Caco-2 (cell line): Measurements from ENCODE around the gene CASP10. TPM values are rescaled to one million over a fixed set of nuclear protein-coding genes. Genes with fewer than 3 reads are reported as not detected.
"Not testable (repeated sequence)": the region's sequence is repeated elsewhere in the genome, so short reads cannot be mapped to it uniquely, and the experiment has no call there.

Source experiments
- BruUV-seq: library from RNA; stranded (reverse); fragments of 400-500 nt; replicated peaks from 2 replicates; lab custom pipeline; 2021; lab: Mats Ljungman, UMichigan
- CTCF ChIA-PET: fragments of 300-600 bp; sonication (Branson Sonifier 250); formaldehyde crosslinking; loops from one replicate; lab custom pipeline; 2022; ENCODE audit warnings: antibody characterized with exemption; lab: Charles Lee
- POLR2A ChIA-PET: fragments of 300-600 bp; sonication (Branson Sonifier 250); formaldehyde crosslinking; loops from one replicate; lab custom pipeline; 2022; ENCODE audit warnings: antibody characterized with exemption; lab: Charles Lee
- DNase-seq, 2 experiments: peaks; one replicate each; pipeline versions ENCODE4 v3.0.0 to v3.0.0-alpha.2; 2020 to 2022
- H3K27me3 ChIP-seq: replicated peaks from 2 replicates; pipeline ENCODE4 v1.6.0; 2011; ENCODE audit warnings: low read length; ENCODE audit not compliant: control insufficient read depth, insufficient read depth
- H3K36me3 ChIP-seq: 2 replicates; pipeline ENCODE4 v1.5.1; 2011; ENCODE audit warnings: low read length; ENCODE audit not compliant: control insufficient read depth, insufficient read depth
- H3K4me1 ChIP-seq: fragments of 250-450 bp; sonication (Bioruptor Pico); 2 replicates; pipeline ENCODE4 v1.5.1; 2020; ENCODE audit warnings: mild to moderate bottlenecking
- H3K4me3 ChIP-seq: 2 replicates; pipeline ENCODE4 v1.5.1; 2011; ENCODE audit warnings: low read depth, mild to moderate bottlenecking, control low read depth, low read length
- H3K9me3 ChIP-seq: fragments of 250-450 bp; sonication (Bioruptor Pico); 2 replicates; pipeline ENCODE4 v1.5.1; 2020; ENCODE audit warnings: mild to moderate bottlenecking, moderate library complexity
- H3K27ac Mint-ChIP-seq: one replicate; pipeline ENCODE4 v1.8.0; 2022; ENCODE audit warnings: mixed read lengths; ENCODE audit not compliant: unreplicated experiment
- H3K27me3 Mint-ChIP-seq: one replicate; pipeline ENCODE4 v1.8.0; 2022; ENCODE audit warnings: mixed read lengths; ENCODE audit not compliant: insufficient read depth, unreplicated experiment
- H3K36me3 Mint-ChIP-seq: one replicate; pipeline ENCODE4 v1.8.0; 2022; ENCODE audit warnings: mild to moderate bottlenecking, mixed read lengths; ENCODE audit not compliant: insufficient read depth, unreplicated experiment
- H3K4me1 Mint-ChIP-seq: one replicate; pipeline ENCODE4 v1.8.0; 2022; ENCODE audit warnings: low read depth, mixed read lengths; ENCODE audit not compliant: unreplicated experiment
- H3K4me3 Mint-ChIP-seq: one replicate; pipeline ENCODE4 v1.8.0; 2022; ENCODE audit warnings: mild to moderate bottlenecking, moderate library complexity, mixed read lengths; ENCODE audit not compliant: unreplicated experiment
- H3K9me3 Mint-ChIP-seq: one replicate; pipeline ENCODE4 v1.8.0; 2022; ENCODE audit warnings: mixed read lengths; ENCODE audit not compliant: unreplicated experiment
- intact Hi-C: fragments of 100-400 bp; cut with micrococcal nuclease; formaldehyde crosslinking; loops from one replicate; pipeline ENCODE4 v1.10.0; 2022; ENCODE audit not compliant: unreplicated experiment
- total RNA-seq: library from RNA; stranded (reverse); gene quantifications from 2 replicates; pipeline ENCODE4 v1.2.3, GENCODE V29; 2022
- TF ChIP-seq, protein P1 (sequence below), 2 experiments: fragments of 200-600 bp in 1 of 2; IDR thresholded peaks; 1 replicate in 1 of 2; 2 replicates in 1 of 2; pipeline versions ENCODE4 v1.5.1 to v1.8.0; 2011 to 2022; ENCODE audit warnings: antibody characterized with exemption in 1 of 2, control low read depth in 1 of 2, inconsistent platforms in 1 of 2, low read depth in 1 of 2, low read length in 1 of 2, mild to moderate bottlenecking in 1 of 2, moderate library complexity in 1 of 2; ENCODE audit not compliant: insufficient read depth in 1 of 2, severe bottlenecking in 1 of 2, unreplicated experiment in 1 of 2

CASP10 gene
- total RNA-seq, 1 experiment from 2014 or later: 5.8 TPM

DNA sequence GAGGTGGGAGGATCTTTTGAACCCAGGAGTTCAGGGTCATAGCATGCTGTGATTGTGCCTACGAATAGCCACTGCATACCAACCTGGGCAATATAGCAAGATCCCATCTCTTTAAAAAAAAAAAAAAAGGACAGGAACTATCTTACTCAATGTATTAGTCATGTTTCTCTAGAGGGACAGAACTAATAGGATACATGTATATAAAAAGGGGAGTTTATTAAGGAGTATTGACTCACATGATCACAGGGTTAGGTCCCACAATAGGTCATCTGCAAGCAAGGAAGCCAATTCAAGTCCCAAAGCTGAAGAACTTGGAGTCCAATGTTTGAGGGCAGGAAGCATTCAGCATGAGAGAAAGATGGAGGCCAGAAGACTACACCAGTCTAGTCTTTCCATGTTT lies 18.8 kb upstream of the CASP10 start:
- Histone ChIP-seq H3K36me3 (peaks cover 8% of the 10 kb centered on the region), H3K4me1 (no peaks in the 10 kb centered on the region)
- CTCF ChIA-PET: no interaction called here

DNA sequence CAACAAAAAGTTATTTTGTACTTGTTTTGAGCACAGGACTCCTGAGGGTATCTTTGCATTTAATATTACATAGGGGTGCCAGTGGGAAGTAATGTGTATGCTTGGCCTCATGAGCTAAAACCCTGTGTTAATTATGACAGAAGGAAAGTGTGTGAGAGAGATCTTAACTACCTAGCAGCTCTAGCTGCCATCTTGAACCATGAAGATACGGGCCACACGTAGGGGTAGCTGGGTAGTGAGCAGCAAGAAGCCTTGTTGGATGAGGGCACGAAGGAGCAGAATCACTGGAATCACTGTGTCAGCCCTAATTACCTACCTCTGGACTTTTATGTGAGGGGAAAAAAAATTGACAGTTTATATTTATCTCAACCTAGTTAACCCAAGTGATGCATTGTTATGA lies 15.4 kb upstream of the CASP10 start:
- TF ChIP-seq, protein P1, sequence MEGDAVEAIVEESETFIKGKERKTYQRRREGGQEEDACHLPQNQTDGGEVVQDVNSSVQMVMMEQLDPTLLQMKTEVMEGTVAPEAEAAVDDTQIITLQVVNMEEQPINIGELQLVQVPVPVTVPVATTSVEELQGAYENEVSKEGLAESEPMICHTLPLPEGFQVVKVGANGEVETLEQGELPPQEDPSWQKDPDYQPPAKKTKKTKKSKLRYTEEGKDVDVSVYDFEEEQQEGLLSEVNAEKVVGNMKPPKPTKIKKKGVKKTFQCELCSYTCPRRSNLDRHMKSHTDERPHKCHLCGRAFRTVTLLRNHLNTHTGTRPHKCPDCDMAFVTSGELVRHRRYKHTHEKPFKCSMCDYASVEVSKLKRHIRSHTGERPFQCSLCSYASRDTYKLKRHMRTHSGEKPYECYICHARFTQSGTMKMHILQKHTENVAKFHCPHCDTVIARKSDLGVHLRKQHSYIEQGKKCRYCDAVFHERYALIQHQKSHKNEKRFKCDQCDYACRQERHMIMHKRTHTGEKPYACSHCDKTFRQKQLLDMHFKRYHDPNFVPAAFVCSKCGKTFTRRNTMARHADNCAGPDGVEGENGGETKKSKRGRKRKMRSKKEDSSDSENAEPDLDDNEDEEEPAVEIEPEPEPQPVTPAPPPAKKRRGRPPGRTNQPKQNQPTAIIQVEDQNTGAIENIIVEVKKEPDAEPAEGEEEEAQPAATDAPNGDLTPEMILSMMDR (IDR thresholded peaks at IDR 0.05; ENCODE audit: insufficient read depth in 1 of 2, low read depth in 1 of 2, low read length in 1 of 2, severe bottlenecking in 1 of 2, unreplicated experiment in 1 of 2): no peak
- no peak overlapping the region for H3K27ac Mint-ChIP-seq
- no TSS peak for BruUV-seq
- H3K36me3 ChIP-seq: peaks cover 5% of the 10 kb centered on the region
- POLR2A ChIA-PET: no interaction called here
- H3K4me1 Mint-ChIP-seq: no peaks in the 10 kb centered on the region
- H3K27me3 Mint-ChIP-seq: no peaks in the 10 kb centered on the region
- peaks cover 12% of the 10 kb centered on the region for H3K9me3 Mint-ChIP-seq
- H3K4me3 ChIP-seq: no peak overlapping the region
- H3K4me1 ChIP-seq: no peaks in the 10 kb centered on the region
- no peaks in the 10 kb centered on the region for H3K27me3 ChIP-seq
- no peak for DNase-seq
- peaks cover 6% of the 10 kb centered on the region for H3K9me3 ChIP-seq
- H3K4me3 Mint-ChIP-seq: no peak overlapping the region
- CTCF ChIA-PET: no interaction called here
- intact Hi-C loops: no loop called here
- H3K36me3 Mint-ChIP-seq: peaks cover 49% of the 10 kb centered on the region

More for the DNA sequence above, 18.8 kb upstream of the CASP10 start:
- BruUV-seq: no TSS peak
- H3K36me3 Mint-ChIP-seq: peaks cover 72% of the 10 kb centered on the region
- no peaks in the 10 kb centered on the region for H3K27me3 Mint-ChIP-seq
- H3K9me3 Mint-ChIP-seq: peaks cover 7% of the 10 kb centered on the region
- no peak overlapping the region for H3K4me3 Mint-ChIP-seq
- no peak for DNase-seq
- Histone ChIP-seq H3K9me3 (peaks cover 4% of the 10 kb centered on the region), H3K27me3 (no peaks in the 10 kb centered on the region), H3K4me3 (no peak overlapping the region)
- POLR2A ChIA-PET: no interaction called here
- H3K27ac Mint-ChIP-seq: no peak overlapping the region
- no peaks in the 10 kb centered on the region for H3K4me1 Mint-ChIP-seq
- intact Hi-C loops: no loop called here
- TF ChIP-seq, protein P1 (IDR thresholded peaks at IDR 0.05; ENCODE audit: insufficient read depth in 1 of 2, low read depth in 1 of 2, low read length in 1 of 2, severe bottlenecking in 1 of 2, unreplicated experiment in 1 of 2): no peak

DNA sequence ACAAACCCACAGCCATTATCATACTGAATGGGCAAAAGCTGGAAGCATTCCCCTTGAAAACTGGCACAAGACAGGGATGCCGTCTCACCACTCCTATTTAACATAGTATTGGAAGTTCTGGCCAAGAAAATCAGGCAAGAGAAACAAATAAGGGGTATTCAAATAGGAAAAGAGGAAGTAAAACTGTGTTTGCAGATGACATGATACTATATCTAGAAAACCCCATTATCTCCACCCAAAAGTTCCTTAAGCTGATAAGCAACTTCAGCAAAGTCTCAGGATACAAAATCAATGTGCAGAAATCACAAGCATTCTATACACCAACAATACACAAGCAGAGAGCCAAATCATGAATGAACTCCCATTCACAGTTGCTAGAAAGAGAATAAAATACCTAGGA lies 14.4 kb upstream of the CASP10 start:
- H3K27ac Mint-ChIP-seq, POLR2A ChIA-PET, H3K4me1 ChIP-seq, H3K36me3 ChIP-seq, H3K4me3 Mint-ChIP-seq, H3K27me3 ChIP-seq, DNase-seq, BruUV-seq, H3K4me1 Mint-ChIP-seq, H3K4me3 ChIP-seq, H3K9me3 ChIP-seq, H3K27me3 Mint-ChIP-seq, intact Hi-C loops: not testable (repeated sequence)
- H3K9me3 Mint-ChIP-seq: peaks cover 12% of the 10 kb centered on the region
- H3K36me3 Mint-ChIP-seq: peaks cover 40% of the 10 kb centered on the region
- CTCF ChIA-PET: interaction anchor here (0.6 kb wide), 1 partner anchor 190 kb away, joined by 4 read pairs; no protein-coding TSS in a partner anchor
